AG08396 (cell line): ENCODE measurements around the gene CCR7.
"Not testable (repeated sequence)": the region's sequence is repeated elsewhere in the genome, so short reads cannot be mapped to it uniquely, and the experiment has no call there.

Source experiments
- DNase-seq: peaks from one replicate; pipeline ENCODE4 v3.0.0; 2012; ENCODE audit warnings: low spot score, mixed read lengths

Gene CCR7

GRCh38 chr17:40597156-40597555 is 31.9 kb upstream of the CCR7 start:
- no peak for DNase-seq

GRCh38 chr17:40596261-40596919 is 31.1 kb upstream of the CCR7 start:
- no peak for DNase-seq

- DNase-seq, result no peak
These were observed 25.5 kb upstream of the CCR7 start for GRCh38 chr17:40590742-40591141.

- no peak for DNase-seq
These were observed 23.3 kb upstream of the CCR7 start for GRCh38 chr17:40588552-40588951.

GRCh38 chr17:40586264-40586663 is 21.0 kb upstream of the CCR7 start:
- DNase-seq, result not testable (repeated sequence)

- DNase-seq, result not testable (repeated sequence)
These were observed 19.7 kb upstream of the CCR7 start for GRCh38 chr17:40584950-40585349.

GRCh38 chr17:40582328-40582901 is 17.1 kb upstream of the CCR7 start:
- DNase-seq, result peak; percentile 0

GRCh38 chr17:40580140-40580539 is 14.9 kb upstream of the CCR7 start:
- no peak for DNase-seq

GRCh38 chr17:40579471-40579870 is 14.2 kb upstream of the CCR7 start:
- no peak for DNase-seq

- no peak for DNase-seq
These were observed 12.4 kb upstream of the CCR7 start for GRCh38 chr17:40577611-40578065.

GRCh38 chr17:40576113-40576740 is 11.0 kb upstream of the CCR7 start:
- no peak for DNase-seq

- no peak for DNase-seq
These were observed 9.0 kb upstream of the CCR7 start for GRCh38 chr17:40574292-40574691.

- not testable (repeated sequence) for DNase-seq
These were observed 7.1 kb upstream of the CCR7 start for GRCh38 chr17:40572245-40572993.

GRCh38 chr17:40568074-40568836 is 3.0 kb upstream of the CCR7 start:
- no peak for DNase-seq

GRCh38 chr17:40567377-40567776 is 2.1 kb upstream of the CCR7 start:
- DNase-seq, result no peak

- DNase-seq, result no peak
These were observed 617 bp upstream of the CCR7 start for GRCh38 chr17:40565769-40566409.

- DNase-seq, result no peak
These were observed 933 bp downstream of the CCR7 start for GRCh38 chr17:40564195-40564882.

GRCh38 chr17:40563220-40564052 is 1.8 kb downstream of the CCR7 start:
- DNase-seq, result no peak

- no peak for DNase-seq
These were observed 2.4 kb downstream of the CCR7 start for GRCh38 chr17:40562838-40563219.
